Kidney (tissue), 14 donors: ENCODE data around the gene DACT2. TPM values are rescaled to one million over a fixed set of nuclear protein-coding genes. Genes with fewer than 3 reads are reported as not detected.
"Not testable (repeated sequence)": the region's sequence is repeated elsewhere in the genome, so short reads cannot be mapped to it uniquely, and the experiment has no call there.

Experiments
- DNase-seq, 5 donors: peaks; one replicate each; pipeline ENCODE4 v3.0.0-alpha.2; 2013 to 2020
- FAIRE-seq: peaks from 2 replicates; lab custom pipeline; 2012; peaks lifted over from hg19 to GRCh38; lab: Jason Lieb, UNC
- H3K27ac ChIP-seq, 2 donors: one replicate each; pipeline ENCODE4 v1.7.0; 2013; ENCODE audit warnings: low read depth in 2 of 2, low read length in 2 of 2, inconsistent platforms in 1 of 2
- H3K27me3 ChIP-seq: one replicate; pipeline ENCODE4 v1.7.1; 2013; ENCODE audit warnings: low read length, inconsistent platforms; ENCODE audit not compliant: control insufficient read depth, insufficient read depth
- H3K36me3 ChIP-seq, 3 donors: one replicate each; pipeline versions ENCODE4 v1.7.0 to v1.7.1; 2013; ENCODE audit warnings: low read length in 3 of 3, control low read depth in 1 of 3, inconsistent platforms in 1 of 3; ENCODE audit not compliant: insufficient read depth in 3 of 3, control insufficient read depth in 2 of 3
- H3K4me1 ChIP-seq, 3 donors: one replicate each; pipeline versions ENCODE4 v1.7.0 to v1.7.1; 2013; ENCODE audit warnings: low read length in 3 of 3, inconsistent platforms in 1 of 3, low read depth in 1 of 3; ENCODE audit not compliant: control insufficient read depth in 2 of 3, insufficient read depth in 2 of 3
- H3K4me3 ChIP-seq, 3 donors: one replicate each; pipeline versions ENCODE4 v1.7.0 to v1.8.1; 2013; ENCODE audit warnings: low read length in 3 of 3, control low read depth in 1 of 3, inconsistent platforms in 1 of 3
- H3K9ac ChIP-seq, 3 donors: one replicate each; pipeline versions ENCODE4 v1.7.0 to v1.7.1; 2013; ENCODE audit warnings: low read length in 3 of 3, control low read depth in 1 of 3, inconsistent platforms in 1 of 3
- H3K9me3 ChIP-seq, 3 donors: one replicate each; pipeline versions ENCODE4 v1.7.0 to v1.7.1; 2013; ENCODE audit warnings: low read length in 3 of 3, control low read depth in 1 of 3, inconsistent platforms in 1 of 3; ENCODE audit not compliant: control insufficient read depth in 2 of 3, insufficient read depth in 1 of 3
- CTCF ChIP-seq: IDR thresholded peaks from 3 replicates; pipeline ENCODE4 v1.5.1; 2012; ENCODE audit warnings: mild to moderate bottlenecking, moderate library complexity, borderline replicate concordance; ENCODE audit not compliant: insufficient read depth; ENCODE audit errors: extremely low read depth
- intact Hi-C: fragments of 100-400 bp; cut with DNase I; formaldehyde crosslinking; loops from one replicate; pipeline ENCODE4 v1.11.1; 2022
- polyA plus RNA-seq: library from polyadenylated mRNA; stranded (reverse); fragments of 350-450 nt; fragmentation: Illumina TruSeq; extraction: RNeasy Lipid Tissue Mini Kit (QIAGEN cat#74804); gene quantifications from one replicate; pipeline ENCODE4 v1.2.3, GENCODE V29; 2014; ENCODE audit warnings: low read depth, low replicate concordance; ENCODE audit not compliant: insufficient read depth
- total RNA-seq: library from RNA; stranded (reverse); fragmentation: NEBNext Ultra II Directional; extraction: Animal tissue kit (Norgen Biotek cat#: 25700); gene quantifications from one replicate; pipeline ENCODE4 v1.2.1, GENCODE V29; 2021
- donor health status: control.
- donor health status: control.
- donor health status: control.
- donor health status: control.
- donor health status: control.
- donor health status: DM: yes; HTN: yes; CAD: no.
- donor health status: Normal renal cell carcinoma (clear cell type).

DACT2 gene
- total and polyA plus RNA-seq, 2 donors from 2014 or later = 4.8 to 5.0 TPM

- Histone ChIP-seq H3K4me1 (peaks cover 0 to 5% (median 0%) of the 10 kb centered on the region in 3 donors), H3K9ac (no peak overlapping the region), H3K9me3 (no peaks in the 10 kb centered on the region), H3K27me3 (no peaks in the 10 kb centered on the region), H3K4me3 (no peak overlapping the region), H3K27ac (no peak overlapping the region), H3K36me3 (no peaks in the 10 kb centered on the region)
- DNase-seq (peak in 1 of 5 donors; percentile 59), FAIRE-seq (no peak)
- no peak for TF ChIP-seq CTCF
- intact Hi-C loops = no loop called here
These were observed 36.4 kb downstream of the DACT2 start for GRCh38 chr6:168282985-168283685.

GRCh38 chr6:168281826-168282225 is 37.8 kb downstream of the DACT2 start:
- no peak for DNase-seq
- FAIRE-seq = no peak

GRCh38 chr6:168281314-168281713 is 38.3 kb downstream of the DACT2 start:
- H3K27me3 ChIP-seq, DNase-seq, H3K4me3 ChIP-seq, H3K4me1 ChIP-seq, H3K9me3 ChIP-seq, H3K9ac ChIP-seq, H3K36me3 ChIP-seq, FAIRE-seq, H3K27ac ChIP-seq, intact Hi-C loops: not testable (repeated sequence)

More at GRCh38 chr6:168281826-168282225, 37.8 kb downstream of the DACT2 start:
- H3K4me1 ChIP-seq = peaks cover 0 to 5% (median 0%) of the 10 kb centered on the region in 3 donors
- intact Hi-C loops = no loop called here
- no peak for TF ChIP-seq CTCF
- no peak overlapping the region for H3K27ac ChIP-seq
- H3K9ac ChIP-seq = no peak overlapping the region
- H3K9me3 ChIP-seq = no peaks in the 10 kb centered on the region
- H3K36me3 ChIP-seq = no peaks in the 10 kb centered on the region
- H3K4me3 ChIP-seq = no peak overlapping the region
- H3K27me3 ChIP-seq = no peaks in the 10 kb centered on the region

- no peak for TF ChIP-seq CTCF
- Histone ChIP-seq H3K4me1 (peaks cover 0 to 7% (median 5%) of the 10 kb centered on the region in 3 donors), H3K9ac (no peak overlapping the region), H3K27me3 (no peaks in the 10 kb centered on the region), H3K36me3 (no peaks in the 10 kb centered on the region), H3K4me3 (no peak overlapping the region), H3K27ac (no peak overlapping the region), H3K9me3 (no peaks in the 10 kb centered on the region)
- no peak for FAIRE-seq
- DNase-seq = no peak
- intact Hi-C loops = no loop called here
These were observed 38.7 kb downstream of the DACT2 start for GRCh38 chr6:168280899-168281245.
